Measurements from ENCODE around the gene NKAP. TPM values are rescaled to one million over a fixed set of nuclear protein-coding genes. Genes with fewer than 3 reads are reported as not detected.

The NKAP gene
- 7.5 TPM for polyA plus RNA-seq (2013, experiment 1 of 2)
- polyA plus RNA-seq (2013, experiment 2 of 2): 7.6 TPM

GRCh38 chrX:119943185-119943988, at the start of gene NKAP:
Gene NKAP, minus strand, starts transcription at chrX:119943751. Its CDS starts 146 bp downstream, at chrX:119943605.
- H3K23ac ChIP-seq (ENCODE audit: low read length): no peak within 1 kb of the TSS
- H2BK5ac ChIP-seq (ENCODE audit: low read length): no peak within 1 kb of the TSS
- no peak within 1 kb of the TSS for H3K18ac ChIP-seq (ENCODE audit: low read length)
- H3K4me2 ChIP-seq (ENCODE audit: low read length): peak within 1 kb of the TSS; percentile 47
- peak within 1 kb of the TSS; percentile 89 for H3K27ac ChIP-seq (ENCODE audit: low read depth, low read length)
- H3K27me3 ChIP-seq (ENCODE audit: insufficient read depth, low read length, poor library complexity): no peaks in the 10 kb centered on the region
- peak within 1 kb of the TSS; percentile 82 for H3K56ac ChIP-seq (ENCODE audit: low read length)
- H3K9ac ChIP-seq (ENCODE audit: low read length): peak within 1 kb of the TSS; percentile 58
- H3K4ac ChIP-seq (ENCODE audit: low read depth, low read length): no peak within 1 kb of the TSS
- H2BK120ac ChIP-seq (ENCODE audit: low read depth, low read length): no peak within 1 kb of the TSS
- DNase-seq: peak; percentile 95
- H2AK5ac ChIP-seq (ENCODE audit: low read length): no peak within 1 kb of the TSS
- no peaks in the 10 kb centered on the region for H3K4me1 ChIP-seq (ENCODE audit: control insufficient read depth, low read depth, low read length)
- H3K79me1 ChIP-seq (ENCODE audit: low read length): no peaks in the 10 kb centered on the region
- no peaks in the 10 kb centered on the region for H3K36me3 ChIP-seq (ENCODE audit: control insufficient read depth, insufficient read depth, low read length)
- no CpG with 5 or more reads among the region's 59 CpGs for WGBS (ENCODE audit: extremely low coverage, insufficient coverage, low lambda C conversion rate)
- H4K5ac ChIP-seq (ENCODE audit: low read length): no peak within 1 kb of the TSS
- peak within 1 kb of the TSS; percentile 82 for H3K4me3 ChIP-seq (ENCODE audit: low read length)
- no peak within 1 kb of the TSS for H2BK15ac ChIP-seq (replicated peaks; ENCODE audit: low read depth)
- no peak within 1 kb of the TSS for H4K8ac ChIP-seq (ENCODE audit: low read depth, low read length)
- no peaks in the 10 kb centered on the region for H3K79me2 ChIP-seq (ENCODE audit: control insufficient read depth, insufficient read depth, low read length)

- Histone ChIP-seq H3K4me1 (ENCODE audit: control insufficient read depth, low read depth, low read length) (no peaks in the 10 kb centered on the region), H3K4me3 (ENCODE audit: low read length) (no peak overlapping the region), H3K27ac (ENCODE audit: low read depth, low read length) (no peak overlapping the region), H3K79me1 (ENCODE audit: low read length) (no peaks in the 10 kb centered on the region), H3K27me3 (ENCODE audit: insufficient read depth, low read length, poor library complexity) (peaks cover 40% of the 10 kb centered on the region), H2AK5ac (ENCODE audit: low read length) (no peak overlapping the region), H3K23ac (ENCODE audit: low read length) (no peak overlapping the region), H3K4ac (ENCODE audit: low read depth, low read length) (no peak overlapping the region), H2BK15ac (replicated peaks; ENCODE audit: low read depth) (no peak overlapping the region), H3K36me3 (ENCODE audit: control insufficient read depth, insufficient read depth, low read length) (no peaks in the 10 kb centered on the region), H3K79me2 (ENCODE audit: control insufficient read depth, insufficient read depth, low read length) (no peaks in the 10 kb centered on the region), H3K56ac (ENCODE audit: low read length) (no peak overlapping the region), H3K9ac (ENCODE audit: low read length) (no peak overlapping the region), H3K4me2 (ENCODE audit: low read length) (peak overlapping the region; percentile 50), H2BK5ac (ENCODE audit: low read length) (no peak overlapping the region), H2BK120ac (ENCODE audit: low read depth, low read length) (no peak overlapping the region), H4K8ac (ENCODE audit: low read depth, low read length) (no peak overlapping the region), H4K5ac (ENCODE audit: low read length) (no peak overlapping the region), H3K18ac (ENCODE audit: low read length) (no peak overlapping the region)
- DNase-seq: no peak
- no CpG with 5 or more reads among the region's 48 CpGs for WGBS (ENCODE audit: extremely low coverage, insufficient coverage, low lambda C conversion rate)
Observed at GRCh38 chrX:119991005-119991787, 47.6 kb upstream of the NKAP start.

- Histone ChIP-seq H2BK5ac (ENCODE audit: low read length) (no peak overlapping the region), H3K27ac (ENCODE audit: low read depth, low read length) (no peak overlapping the region), H3K4me1 (ENCODE audit: control insufficient read depth, low read depth, low read length) (no peaks in the 10 kb centered on the region), H3K9ac (ENCODE audit: low read length) (no peak overlapping the region), H4K5ac (ENCODE audit: low read length) (no peak overlapping the region), H4K8ac (ENCODE audit: low read depth, low read length) (no peak overlapping the region), H2AK5ac (ENCODE audit: low read length) (no peak overlapping the region), H2BK120ac (ENCODE audit: low read depth, low read length) (no peak overlapping the region), H3K4me2 (ENCODE audit: low read length) (peak overlapping the region; percentile 50), H2BK15ac (replicated peaks; ENCODE audit: low read depth) (no peak overlapping the region), H3K79me2 (ENCODE audit: control insufficient read depth, insufficient read depth, low read length) (no peaks in the 10 kb centered on the region), H3K18ac (ENCODE audit: low read length) (no peak overlapping the region), H3K36me3 (ENCODE audit: control insufficient read depth, insufficient read depth, low read length) (no peaks in the 10 kb centered on the region), H3K4ac (ENCODE audit: low read depth, low read length) (no peak overlapping the region), H3K27me3 (ENCODE audit: insufficient read depth, low read length, poor library complexity) (peaks cover 34% of the 10 kb centered on the region), H3K23ac (ENCODE audit: low read length) (no peak overlapping the region), H3K56ac (ENCODE audit: low read length) (no peak overlapping the region), H3K4me3 (ENCODE audit: low read length) (no peak overlapping the region), H3K79me1 (ENCODE audit: low read length) (no peaks in the 10 kb centered on the region)
- DNase-seq: no peak
- WGBS (ENCODE audit: extremely low coverage, insufficient coverage, low lambda C conversion rate): no CpG with 5 or more reads among the region's 34 CpGs
Observed at GRCh38 chrX:119990556-119991004, 47.0 kb upstream of the NKAP start.

- H2AK5ac ChIP-seq (ENCODE audit: low read length): no peak overlapping the region
Observed at GRCh38 chrX:119989905-119990555, 46.5 kb upstream of the NKAP start.

GRCh38 chrX:119986203-119986602, 42.7 kb upstream of the NKAP start:
- no peak overlapping the region for H3K4ac ChIP-seq (ENCODE audit: low read depth, low read length)
- no peak overlapping the region for H4K5ac ChIP-seq (ENCODE audit: low read length)
- no peak overlapping the region for H3K4me2 ChIP-seq (ENCODE audit: low read length)
- H2BK5ac ChIP-seq (ENCODE audit: low read length): no peak overlapping the region
- H3K23ac ChIP-seq (ENCODE audit: low read length): no peak overlapping the region
- H2AK5ac ChIP-seq (ENCODE audit: low read length): no peak overlapping the region
- no CpG with 5 or more reads among the region's 3 CpGs for WGBS (ENCODE audit: extremely low coverage, insufficient coverage, low lambda C conversion rate)
- H3K56ac ChIP-seq (ENCODE audit: low read length): no peak overlapping the region
- H3K27me3 ChIP-seq (ENCODE audit: insufficient read depth, low read length, poor library complexity): peaks cover 15% of the 10 kb centered on the region
- no peaks in the 10 kb centered on the region for H3K79me2 ChIP-seq (ENCODE audit: control insufficient read depth, insufficient read depth, low read length)
- H2BK15ac ChIP-seq (replicated peaks; ENCODE audit: low read depth): no peak overlapping the region
- H3K4me3 ChIP-seq (ENCODE audit: low read length): no peak overlapping the region
- H4K8ac ChIP-seq (ENCODE audit: low read depth, low read length): no peak overlapping the region
- no peak overlapping the region for H3K9ac ChIP-seq (ENCODE audit: low read length)
- DNase-seq: no peak
- no peak overlapping the region for H3K27ac ChIP-seq (ENCODE audit: low read depth, low read length)
- no peaks in the 10 kb centered on the region for H3K4me1 ChIP-seq (ENCODE audit: control insufficient read depth, low read depth, low read length)
- no peaks in the 10 kb centered on the region for H3K36me3 ChIP-seq (ENCODE audit: control insufficient read depth, insufficient read depth, low read length)
- no peak overlapping the region for H2BK120ac ChIP-seq (ENCODE audit: low read depth, low read length)
- H3K18ac ChIP-seq (ENCODE audit: low read length): no peak overlapping the region
- no peaks in the 10 kb centered on the region for H3K79me1 ChIP-seq (ENCODE audit: low read length)

More at GRCh38 chrX:119989905-119990555, 46.5 kb upstream of the NKAP start:
- Histone ChIP-seq H3K23ac (ENCODE audit: low read length) (no peak overlapping the region), H3K4me2 (ENCODE audit: low read length) (no peak overlapping the region), H3K4me3 (ENCODE audit: low read length) (no peak overlapping the region), H2BK5ac (ENCODE audit: low read length) (no peak overlapping the region), H3K27me3 (ENCODE audit: insufficient read depth, low read length, poor library complexity) (peaks cover 31% of the 10 kb centered on the region), H4K8ac (ENCODE audit: low read depth, low read length) (no peak overlapping the region), H3K36me3 (ENCODE audit: control insufficient read depth, insufficient read depth, low read length) (no peaks in the 10 kb centered on the region), H3K4me1 (ENCODE audit: control insufficient read depth, low read depth, low read length) (no peaks in the 10 kb centered on the region), H3K79me2 (ENCODE audit: control insufficient read depth, insufficient read depth, low read length) (no peaks in the 10 kb centered on the region), H3K56ac (ENCODE audit: low read length) (no peak overlapping the region), H3K27ac (ENCODE audit: low read depth, low read length) (no peak overlapping the region), H3K9ac (ENCODE audit: low read length) (no peak overlapping the region), H4K5ac (ENCODE audit: low read length) (no peak overlapping the region), H3K79me1 (ENCODE audit: low read length) (no peaks in the 10 kb centered on the region), H3K4ac (ENCODE audit: low read depth, low read length) (no peak overlapping the region), H3K18ac (ENCODE audit: low read length) (no peak overlapping the region), H2BK15ac (replicated peaks; ENCODE audit: low read depth) (no peak overlapping the region), H2BK120ac (ENCODE audit: low read depth, low read length) (no peak overlapping the region)
- no CpG with 5 or more reads among the region's 18 CpGs for WGBS (ENCODE audit: extremely low coverage, insufficient coverage, low lambda C conversion rate)
- DNase-seq: no peak
